ENCODE results near the gene PCDHGA9. TPM values are rescaled to one million over a fixed set of nuclear protein-coding genes. Genes with fewer than 3 reads are reported as not detected.

The PCDHGA9 gene
- total RNA-seq, 2 donors from 2014 or later, result 4.9 to 8.2 TPM

DNA sequence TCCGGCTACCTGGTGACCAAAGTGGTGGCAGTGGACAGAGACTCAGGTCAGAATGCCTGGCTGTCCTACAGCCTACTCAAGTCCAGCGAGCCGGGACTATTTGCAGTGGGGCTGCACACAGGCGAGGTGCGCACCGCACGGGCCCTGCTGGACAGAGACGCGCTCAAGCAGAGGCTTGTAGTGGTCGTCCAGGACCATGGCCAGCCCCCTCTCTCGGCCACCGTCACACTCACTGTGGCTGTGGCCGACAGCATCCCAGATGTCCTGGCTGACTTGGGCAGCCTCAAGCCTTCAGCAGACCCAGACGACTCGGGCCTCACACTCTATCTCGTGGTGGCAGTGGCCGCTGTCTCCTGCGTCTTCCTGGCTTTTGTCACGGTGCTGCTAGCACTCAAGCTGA, 45.6 kb upstream of the PCDHGA9 start:
- Histone ChIP-seq H3K27me3 (no peaks in the 10 kb centered on the region), H3K9me3 (peaks cover 0 to 72% (median 7%) of the 10 kb centered on the region in 3 donors), H3K4me1 (no peaks in the 10 kb centered on the region), H3K4me3 (no peak overlapping the region), H3K36me3 (replicated peaks in 1 of 2; ENCODE audit: insufficient read depth in 1 of 2, low read depth in 2 of 2) (no peaks in the 10 kb centered on the region), H3K27ac (no peak overlapping the region)
- TF ChIP-seq POLR2A (IDR thresholded peaks at IDR 0.05), result no peak
- TF ChIP-seq, protein P1, sequence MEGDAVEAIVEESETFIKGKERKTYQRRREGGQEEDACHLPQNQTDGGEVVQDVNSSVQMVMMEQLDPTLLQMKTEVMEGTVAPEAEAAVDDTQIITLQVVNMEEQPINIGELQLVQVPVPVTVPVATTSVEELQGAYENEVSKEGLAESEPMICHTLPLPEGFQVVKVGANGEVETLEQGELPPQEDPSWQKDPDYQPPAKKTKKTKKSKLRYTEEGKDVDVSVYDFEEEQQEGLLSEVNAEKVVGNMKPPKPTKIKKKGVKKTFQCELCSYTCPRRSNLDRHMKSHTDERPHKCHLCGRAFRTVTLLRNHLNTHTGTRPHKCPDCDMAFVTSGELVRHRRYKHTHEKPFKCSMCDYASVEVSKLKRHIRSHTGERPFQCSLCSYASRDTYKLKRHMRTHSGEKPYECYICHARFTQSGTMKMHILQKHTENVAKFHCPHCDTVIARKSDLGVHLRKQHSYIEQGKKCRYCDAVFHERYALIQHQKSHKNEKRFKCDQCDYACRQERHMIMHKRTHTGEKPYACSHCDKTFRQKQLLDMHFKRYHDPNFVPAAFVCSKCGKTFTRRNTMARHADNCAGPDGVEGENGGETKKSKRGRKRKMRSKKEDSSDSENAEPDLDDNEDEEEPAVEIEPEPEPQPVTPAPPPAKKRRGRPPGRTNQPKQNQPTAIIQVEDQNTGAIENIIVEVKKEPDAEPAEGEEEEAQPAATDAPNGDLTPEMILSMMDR (IDR thresholded peaks at IDR 0.05), result no peak
- DNase-seq (no peak), ATAC-seq (no peak)
- intact Hi-C loops (cut with DNase I), result no loop called here
- WGBS, 2 donors, result 32 to 58% methylated on average over 12 to 19 of the region's 19 CpGs

DNA sequence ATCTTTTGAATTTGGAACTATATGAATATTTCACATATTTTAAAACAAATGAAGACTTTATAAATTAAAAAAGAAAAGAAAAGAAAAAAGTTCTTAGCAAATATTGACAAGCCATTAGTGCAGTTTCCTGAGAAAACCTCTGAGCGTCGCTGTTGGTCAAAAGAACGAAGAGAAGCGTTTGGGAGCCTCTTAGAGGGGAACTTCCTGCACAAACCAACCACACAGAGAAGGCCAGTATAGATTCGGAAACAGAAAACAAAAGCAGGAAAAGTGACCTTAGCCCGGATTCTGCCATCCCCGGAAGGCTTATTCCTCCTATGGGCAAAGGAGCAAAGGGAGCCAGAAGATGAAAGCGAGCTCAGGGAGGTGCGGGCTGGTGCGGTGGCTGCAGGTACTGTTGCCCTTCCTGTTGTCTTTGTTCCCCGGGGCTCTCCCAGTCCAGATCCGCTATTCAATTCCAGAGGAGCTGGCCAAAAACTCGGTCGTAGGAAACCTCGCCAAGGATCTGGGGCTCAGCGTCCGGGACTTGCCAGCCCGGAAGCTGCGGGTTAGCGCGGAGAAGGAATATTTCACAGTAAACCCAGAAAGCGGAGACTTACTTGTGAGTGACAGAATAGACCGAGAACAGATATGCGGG, 42.7 kb upstream of the PCDHGA9 start, which contains the start of gene PCDHGB2:
Gene PCDHGB2, plus strand, starts transcription at position 205 of the 637 bp plus-strand sequence. Its CDS starts 142 bp downstream, at position 347.
- DNase-seq (no peak), ATAC-seq (peak; percentile 24)
- Histone ChIP-seq H3K36me3 (replicated peaks in 1 of 2; ENCODE audit: insufficient read depth in 1 of 2, low read depth in 2 of 2) (no peaks in the 10 kb centered on the region), H3K4me3 (no peak within 1 kb of the TSS), H3K4me1 (no peaks in the 10 kb centered on the region), H3K27me3 (no peaks in the 10 kb centered on the region), H3K27ac (no peak within 1 kb of the TSS), H3K9me3 (peaks cover 0 to 77% (median 8%) of the 10 kb centered on the region in 3 donors)
- intact Hi-C loops (cut with DNase I), result no loop called here
- WGBS, 2 donors, result 10 to 18% methylated on average over 24 of the region's 24 CpGs
- no peak for TF ChIP-seq POLR2A (IDR thresholded peaks at IDR 0.05)
- TF ChIP-seq, protein P1 (IDR thresholded peaks at IDR 0.05), result peak in 4 of 7 experiments; percentile 19 to 35 (median 28)

DNA sequence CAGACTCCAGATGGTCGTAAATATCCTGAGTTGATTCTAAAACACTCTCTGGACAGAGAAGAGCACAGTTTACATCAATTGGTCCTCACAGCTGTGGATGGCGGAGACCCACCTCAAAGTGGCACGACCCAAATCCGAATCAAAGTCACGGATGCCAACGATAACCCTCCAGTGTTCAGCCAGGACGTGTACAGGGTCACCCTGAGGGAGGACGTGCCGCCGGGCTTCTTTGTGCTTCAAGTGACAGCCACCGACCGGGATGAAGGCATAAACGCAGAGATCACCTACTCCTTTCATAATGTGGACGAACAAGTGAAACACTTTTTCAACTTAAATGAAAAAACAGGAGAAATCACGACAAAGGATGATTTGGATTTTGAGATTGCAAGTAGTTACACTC, 41.9 kb upstream of the PCDHGA9 start:
- Histone ChIP-seq H3K27ac (no peak overlapping the region), H3K4me3 (no peak overlapping the region), H3K9me3 (peaks cover 0 to 77% (median 8%) of the 10 kb centered on the region in 3 donors), H3K36me3 (replicated peaks in 1 of 2; ENCODE audit: insufficient read depth in 1 of 2, low read depth in 2 of 2) (no peaks in the 10 kb centered on the region), H3K4me1 (no peaks in the 10 kb centered on the region), H3K27me3 (no peaks in the 10 kb centered on the region)
- TF ChIP-seq, protein P1 (IDR thresholded peaks at IDR 0.05), result no peak
- no peak for TF ChIP-seq POLR2A (IDR thresholded peaks at IDR 0.05)
- ATAC-seq (no peak), DNase-seq (no peak)
- intact Hi-C loops (cut with DNase I), result no loop called here
- 24 to 30% methylated on average over 15 of the region's 15 CpGs for WGBS, 2 donors

DNA sequence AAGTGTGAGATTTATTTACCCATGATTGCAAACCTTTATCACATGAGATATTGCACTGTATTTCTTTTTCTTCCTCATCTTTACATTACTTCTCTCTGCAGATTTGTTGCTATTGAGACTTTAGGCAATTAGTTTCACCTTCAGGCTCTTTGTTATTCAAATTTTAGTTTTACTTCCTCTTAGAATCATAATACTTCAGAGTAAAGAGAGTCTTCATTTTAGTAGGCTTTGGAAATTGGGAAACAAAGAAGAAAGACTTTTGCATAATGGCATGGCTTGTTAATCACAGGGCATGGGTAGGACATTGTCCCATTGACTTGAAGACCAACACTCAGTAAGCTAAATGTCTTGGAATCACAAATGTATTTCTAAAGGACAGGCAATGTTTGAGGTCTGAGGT, 39.9 kb upstream of the PCDHGA9 start:
- intact Hi-C loops (cut with DNase I), result no loop called here
- H3K36me3 ChIP-seq (replicated peaks in 1 of 2; ENCODE audit: insufficient read depth in 1 of 2, low read depth in 2 of 2), result no peaks in the 10 kb centered on the region
- no peak overlapping the region for H3K27ac ChIP-seq
- no peak for TF ChIP-seq POLR2A (IDR thresholded peaks at IDR 0.05)
- TF ChIP-seq, protein P1 (IDR thresholded peaks at IDR 0.05), result no peak
- ATAC-seq (no peak), DNase-seq (no peak)
- H3K4me1 ChIP-seq, result no peaks in the 10 kb centered on the region
- H3K9me3 ChIP-seq, result peaks cover 0 to 66% (median 14%) of the 10 kb centered on the region in 3 donors
- H3K27me3 ChIP-seq, result no peaks in the 10 kb centered on the region
- no peak overlapping the region for H3K4me3 ChIP-seq

Data from body of pancreas (tissue), 4 donors.